Measurements from ENCODE around the gene PRAMEF4. TPM values are rescaled to one million over a fixed set of nuclear protein-coding genes. Genes with fewer than 3 reads are reported as not detected.

Gene PRAMEF4
- polyA plus RNA-seq, 3 donors from 2014 or later, result not detected

Other genes with a start within 250 kb of the PRAMEF4 start
- gene AADACL4, start 242.1 kb downstream of the PRAMEF4 start, polyA plus RNA-seq, result not detected
- not detected for gene AADACL3, start 170.1 kb downstream of the PRAMEF4 start, polyA plus RNA-seq
- gene CFAP107, start 140.0 kb downstream of the PRAMEF4 start, polyA plus RNA-seq, result not detected
- gene PRAMEF12, start 112.5 kb downstream of the PRAMEF4 start, polyA plus RNA-seq, result not detected
- not detected for gene PRAMEF1, start 94.8 kb downstream of the PRAMEF4 start, polyA plus RNA-seq
- gene PRAMEF11, start 54.8 kb downstream of the PRAMEF4 start, polyA plus RNA-seq, result not detected
- gene HNRNPCL1, start 37.5 kb downstream of the PRAMEF4 start, polyA plus RNA-seq, result not detected
- gene PRAMEF2, start 29.1 kb downstream of the PRAMEF4 start, polyA plus RNA-seq, result not detected
- gene PRAMEF10, start 12.1 kb upstream of the PRAMEF4 start, polyA plus RNA-seq, result not detected
- gene PRAMEF7, start 30.4 kb upstream of the PRAMEF4 start, polyA plus RNA-seq, result not detected
- not detected for gene PRAMEF6, start 61.4 kb upstream of the PRAMEF4 start, polyA plus RNA-seq
- gene PRAMEF27, start 170.4 kb upstream of the PRAMEF4 start, polyA plus RNA-seq, result not detected
- gene HNRNPCL3, start 174.6 kb upstream of the PRAMEF4 start, polyA plus RNA-seq, result not detected
- gene PRAMEF25, start 184.6 kb upstream of the PRAMEF4 start, polyA plus RNA-seq, result not detected
- gene HNRNPCL2, start 230.7 kb upstream of the PRAMEF4 start, polyA plus RNA-seq, result not detected